D721Med (cell line): ENCODE measurements around the gene INSIG1.

Experiments used
- DNase-seq: peaks from one replicate; pipeline ENCODE4 v3.0.0; 2011; ENCODE audit warnings: low spot score; ENCODE audit not compliant: insufficient read length
- FAIRE-seq: peaks from 2 replicates; lab custom pipeline; 2011; peaks lifted over from hg19 to GRCh38; lab: Jason Lieb, UNC
- TF ChIP-seq, protein P1 (sequence below): IDR thresholded peaks from 2 replicates; pipeline ENCODE4 v1.5.1; 2012; ENCODE audit warnings: mild to moderate bottlenecking, control low read depth; ENCODE audit not compliant: insufficient read depth; ENCODE audit errors: missing control alignments

INSIG1 gene

DNA sequence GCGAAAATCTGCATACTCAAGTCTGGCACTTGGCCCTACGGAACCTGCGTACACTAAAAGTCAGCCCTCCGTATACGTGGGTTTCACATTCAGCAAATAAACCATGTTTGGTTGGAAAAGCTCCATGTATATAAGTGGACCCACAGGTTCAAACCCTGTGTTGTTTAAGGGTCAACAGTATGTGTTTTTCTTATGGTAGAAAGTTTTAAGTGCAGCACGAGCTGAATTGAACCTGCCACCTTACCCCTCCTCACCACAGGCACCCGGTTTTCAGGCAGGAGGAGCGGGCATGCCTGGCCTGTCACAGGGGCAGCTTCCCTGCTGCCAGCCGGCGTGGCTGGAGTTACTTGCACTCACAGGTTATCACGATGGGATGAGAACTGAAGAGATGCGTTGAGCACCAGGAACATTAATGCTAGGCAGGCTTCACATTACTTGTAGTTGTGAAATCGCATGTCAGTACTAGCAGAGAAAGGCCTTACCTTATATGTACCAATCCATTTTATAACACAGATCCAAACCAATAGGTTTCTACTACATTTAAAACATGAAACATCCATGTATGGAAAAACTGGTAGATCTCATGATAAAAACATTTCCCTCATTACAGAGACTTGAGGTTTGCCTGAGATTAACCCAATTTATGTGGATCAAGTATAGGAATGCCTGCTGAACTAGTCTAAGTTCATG, 12.9 kb downstream of the INSIG1 start:
- TF ChIP-seq, protein P1, sequence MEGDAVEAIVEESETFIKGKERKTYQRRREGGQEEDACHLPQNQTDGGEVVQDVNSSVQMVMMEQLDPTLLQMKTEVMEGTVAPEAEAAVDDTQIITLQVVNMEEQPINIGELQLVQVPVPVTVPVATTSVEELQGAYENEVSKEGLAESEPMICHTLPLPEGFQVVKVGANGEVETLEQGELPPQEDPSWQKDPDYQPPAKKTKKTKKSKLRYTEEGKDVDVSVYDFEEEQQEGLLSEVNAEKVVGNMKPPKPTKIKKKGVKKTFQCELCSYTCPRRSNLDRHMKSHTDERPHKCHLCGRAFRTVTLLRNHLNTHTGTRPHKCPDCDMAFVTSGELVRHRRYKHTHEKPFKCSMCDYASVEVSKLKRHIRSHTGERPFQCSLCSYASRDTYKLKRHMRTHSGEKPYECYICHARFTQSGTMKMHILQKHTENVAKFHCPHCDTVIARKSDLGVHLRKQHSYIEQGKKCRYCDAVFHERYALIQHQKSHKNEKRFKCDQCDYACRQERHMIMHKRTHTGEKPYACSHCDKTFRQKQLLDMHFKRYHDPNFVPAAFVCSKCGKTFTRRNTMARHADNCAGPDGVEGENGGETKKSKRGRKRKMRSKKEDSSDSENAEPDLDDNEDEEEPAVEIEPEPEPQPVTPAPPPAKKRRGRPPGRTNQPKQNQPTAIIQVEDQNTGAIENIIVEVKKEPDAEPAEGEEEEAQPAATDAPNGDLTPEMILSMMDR, result no peak
- FAIRE-seq (no peak), DNase-seq (no peak)

DNA sequence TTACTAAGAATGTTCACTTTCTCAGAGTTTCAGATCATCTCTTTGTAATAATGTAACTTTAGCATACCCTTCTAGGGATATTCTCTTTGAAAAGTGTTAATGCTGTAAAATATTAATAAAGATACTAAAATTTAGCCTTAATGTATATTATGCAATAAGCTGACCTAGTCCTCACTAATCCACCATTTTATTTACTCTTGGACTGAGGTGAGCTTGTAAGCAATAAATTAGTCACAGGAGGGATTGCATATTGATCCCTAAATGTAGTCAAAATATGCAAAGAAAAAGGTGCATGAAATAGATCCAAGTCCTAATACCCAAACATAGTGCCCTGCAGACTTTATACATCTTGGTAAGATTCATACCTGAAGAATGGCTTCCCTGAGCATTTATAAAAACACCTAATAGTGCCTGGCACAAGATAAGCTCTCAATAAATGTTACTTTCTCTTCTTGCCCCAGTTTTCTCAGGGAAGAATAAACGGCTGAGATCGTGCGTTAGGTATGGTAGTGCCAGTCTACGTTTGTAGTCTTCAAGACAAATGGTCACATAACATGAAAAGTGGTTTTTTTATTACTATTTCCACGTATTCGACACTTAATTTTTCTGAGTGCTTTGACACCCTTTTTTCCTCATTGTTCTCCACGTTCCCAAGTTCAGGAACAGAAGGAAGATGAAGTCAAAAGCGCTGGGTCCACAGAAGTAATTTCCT, 14.3 kb downstream of the INSIG1 start:
- FAIRE-seq (no peak), DNase-seq (no peak)
- TF ChIP-seq, protein P1, result no peak

DNA sequence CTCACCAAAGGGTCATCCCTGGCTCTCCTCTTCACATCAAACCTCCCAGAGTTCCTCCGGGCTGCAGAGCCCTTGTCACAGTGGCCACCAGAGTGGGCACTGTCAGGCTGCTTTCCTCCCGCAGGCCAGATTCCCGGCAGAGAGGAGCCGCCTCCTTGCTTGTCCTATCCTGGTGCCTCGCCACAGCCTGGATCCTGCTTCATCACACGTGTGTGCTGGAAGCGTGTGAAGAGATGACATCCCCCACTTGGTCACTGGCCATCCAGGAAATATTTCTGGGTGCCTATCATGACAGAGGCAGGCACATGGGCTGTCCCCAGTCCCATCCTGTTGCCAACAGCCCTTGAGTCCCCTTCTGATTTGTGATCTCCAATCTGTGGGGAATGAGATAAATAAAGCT, 15.0 kb downstream of the INSIG1 start:
- TF ChIP-seq, protein P1, result no peak
- no peak for DNase-seq
- FAIRE-seq, result no peak

DNA sequence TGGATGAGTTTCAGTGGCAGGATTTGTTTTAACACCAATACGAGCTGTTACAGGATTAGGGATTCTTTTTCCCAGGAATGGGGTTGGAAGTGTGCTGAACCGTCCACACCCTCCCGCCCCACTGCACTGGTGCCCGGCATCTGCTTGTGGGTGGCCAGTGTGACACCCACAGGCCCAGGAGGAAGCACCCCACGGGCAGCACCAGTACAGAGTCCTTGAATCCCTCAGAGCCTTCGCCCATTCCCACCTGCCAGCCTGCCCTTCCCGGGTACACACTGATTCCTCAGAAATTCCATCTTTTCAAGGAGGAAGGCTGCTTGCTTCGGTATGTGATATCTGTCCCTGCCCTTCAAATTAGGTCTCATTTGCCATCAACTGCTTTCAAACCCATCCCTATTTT, 15.4 kb downstream of the INSIG1 start:
- FAIRE-seq (no peak), DNase-seq (no peak)
- TF ChIP-seq, protein P1, result no peak

DNA sequence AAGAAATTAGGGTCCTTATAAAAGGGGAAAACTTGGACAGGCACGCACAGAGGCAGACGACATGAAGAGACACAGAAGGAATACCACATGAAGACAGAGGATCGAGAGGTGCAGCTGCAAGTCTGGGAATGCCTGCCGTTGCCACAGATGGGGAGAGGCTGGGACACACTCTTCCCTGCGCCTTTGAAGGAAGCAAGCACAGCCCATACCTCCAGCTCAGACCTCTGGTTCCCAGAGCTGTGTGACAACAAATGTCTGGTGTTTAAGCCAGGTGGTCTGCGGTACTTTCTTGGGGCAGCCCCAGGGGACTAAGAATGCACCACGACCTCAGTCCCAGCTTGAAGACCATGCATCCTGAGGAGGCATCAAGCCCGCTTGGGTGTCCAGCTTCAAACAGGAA, 18.3 kb downstream of the INSIG1 start:
- FAIRE-seq (no peak), DNase-seq (no peak)
- TF ChIP-seq, protein P1, result no peak

DNA sequence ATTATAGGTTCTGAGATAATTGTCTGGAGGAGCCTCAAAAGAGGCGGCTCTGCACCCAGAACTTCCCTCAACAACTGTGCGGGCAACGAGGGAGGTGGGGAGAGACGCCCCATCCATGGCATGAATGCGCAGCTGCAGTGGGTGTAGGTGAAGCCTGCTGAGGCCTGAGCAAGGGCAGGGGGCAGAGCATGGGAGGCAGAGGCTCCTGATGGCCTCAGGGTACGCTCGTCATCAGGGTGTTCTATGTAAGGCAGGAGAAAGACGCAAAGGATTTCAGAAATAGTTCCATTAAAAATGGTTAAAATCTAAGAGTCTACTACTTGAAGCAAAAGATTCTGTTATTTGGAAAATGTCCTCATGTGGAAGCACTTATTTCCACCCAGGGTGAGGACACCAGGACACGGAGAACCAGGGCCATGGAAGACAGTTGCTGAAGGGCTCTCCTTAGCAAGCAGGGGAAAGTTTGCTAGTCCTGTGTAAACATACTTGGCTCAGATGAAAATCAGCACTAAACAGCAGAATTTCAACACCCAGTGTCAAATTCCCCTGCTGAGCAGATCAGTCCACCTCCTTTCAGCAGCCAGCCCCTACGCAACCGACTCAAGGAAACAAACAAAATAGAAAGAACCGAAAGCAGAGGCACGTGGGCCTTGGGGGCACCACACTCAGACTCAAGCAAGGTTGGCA, 18.9 kb downstream of the INSIG1 start:
- TF ChIP-seq, protein P1, result no peak
- DNase-seq (no peak), FAIRE-seq (no peak)
